ENCODE measurements around the gene EIF4G3.

EIF4G3 gene

DNA sequence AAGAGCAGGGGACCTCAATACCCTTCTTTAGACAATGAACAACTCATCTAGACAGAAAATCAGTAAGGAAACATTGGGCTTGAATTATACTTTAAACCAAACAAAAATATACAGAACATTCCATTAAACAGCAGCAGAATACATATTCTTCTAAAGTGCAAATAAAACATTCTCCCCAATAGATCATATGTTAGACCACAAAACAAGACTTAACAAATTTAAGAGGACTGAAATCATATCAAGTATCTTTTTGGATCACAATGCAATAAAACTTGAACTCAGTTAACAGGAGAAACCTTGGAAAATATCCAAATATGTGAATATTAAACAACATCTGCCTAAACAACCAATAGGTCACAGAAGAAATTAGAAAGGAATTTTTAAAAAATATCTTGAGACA lies 341.9 kb downstream of the EIF4G3 start:
- no peak overlapping the region for H3K9ac ChIP-seq (ENCODE audit: low read length)
- peaks cover 12% of the 10 kb centered on the region for H3K36me3 ChIP-seq (ENCODE audit: control insufficient read depth, insufficient read depth, low read length, severe bottlenecking)

DNA sequence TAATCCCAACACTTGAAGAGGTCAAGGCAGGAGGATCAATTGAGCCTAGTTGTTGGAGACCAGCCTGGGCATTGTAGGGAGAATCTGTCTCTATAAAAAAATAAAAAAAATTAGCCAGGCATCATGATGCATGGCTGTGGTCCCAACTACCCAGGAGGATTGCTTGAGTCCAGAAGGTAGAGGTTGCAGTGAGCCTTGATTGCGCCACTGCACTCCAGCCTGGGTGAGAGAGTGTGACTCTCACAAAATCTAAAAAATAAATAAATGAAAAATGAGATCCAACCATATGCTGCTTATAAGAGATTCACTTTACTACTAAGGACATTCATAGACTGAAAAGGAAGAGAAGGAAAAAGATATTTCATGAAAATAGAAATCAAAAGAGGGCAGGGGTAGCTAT lies 342.5 kb downstream of the EIF4G3 start:
- no peak overlapping the region for H3K9ac ChIP-seq (ENCODE audit: low read length)
- H3K27me3 ChIP-seq (replicated peaks; ENCODE audit: control insufficient read depth, insufficient read depth, low read length) = no peaks in the 10 kb centered on the region
- no peak overlapping the region for H3K4me3 ChIP-seq (ENCODE audit: low read length)
- no peak for DNase-seq (ENCODE audit: low read depth)
- peaks cover 15% of the 10 kb centered on the region for H3K4me1 ChIP-seq (ENCODE audit: control insufficient read depth, insufficient read depth, low read length)
- peaks cover 7% of the 10 kb centered on the region for H3K36me3 ChIP-seq (ENCODE audit: control insufficient read depth, insufficient read depth, low read length, severe bottlenecking)
- H3K9me3 ChIP-seq (ENCODE audit: control insufficient read depth, low read length) = no peaks in the 10 kb centered on the region

More for the DNA sequence above, 341.9 kb downstream of the EIF4G3 start:
- DNase-seq (ENCODE audit: low read depth) = peak; percentile 16
- no peaks in the 10 kb centered on the region for H3K27me3 ChIP-seq (replicated peaks; ENCODE audit: control insufficient read depth, insufficient read depth, low read length)
- no peak overlapping the region for H3K4me3 ChIP-seq (ENCODE audit: low read length)
- H3K4me1 ChIP-seq (ENCODE audit: control insufficient read depth, insufficient read depth, low read length) = peaks cover 11% of the 10 kb centered on the region
- no peaks in the 10 kb centered on the region for H3K9me3 ChIP-seq (ENCODE audit: control insufficient read depth, low read length)

DNA sequence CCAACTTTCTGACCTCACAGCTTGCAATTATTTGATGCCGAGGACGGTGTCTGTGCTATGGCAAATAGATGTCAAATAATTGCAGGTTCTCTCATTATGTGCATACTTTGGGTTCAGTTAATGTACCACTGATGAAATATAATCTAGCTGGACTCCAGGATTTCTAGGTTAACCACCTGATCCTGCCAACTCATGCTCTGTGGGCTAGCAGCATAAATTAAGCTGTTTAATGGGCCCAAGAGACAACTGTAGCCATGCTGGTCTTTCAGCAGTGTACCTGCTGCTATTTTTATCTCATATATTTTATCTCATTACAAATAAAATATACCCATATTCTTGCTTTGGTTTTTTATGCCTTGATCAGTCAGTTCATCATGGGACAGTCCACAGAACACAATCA lies 346.3 kb downstream of the EIF4G3 start:
- Histone ChIP-seq H3K27me3 (replicated peaks; ENCODE audit: control insufficient read depth, insufficient read depth, low read length) (no peaks in the 10 kb centered on the region), H3K9ac (ENCODE audit: low read length) (no peak overlapping the region), H3K4me1 (ENCODE audit: control insufficient read depth, insufficient read depth, low read length) (peaks cover 8% of the 10 kb centered on the region), H3K36me3 (ENCODE audit: control insufficient read depth, insufficient read depth, low read length, severe bottlenecking) (peaks cover 26% of the 10 kb centered on the region), H3K4me3 (ENCODE audit: low read length) (no peak overlapping the region), H3K9me3 (ENCODE audit: control insufficient read depth, low read length) (no peaks in the 10 kb centered on the region)
- DNase-seq (ENCODE audit: low read depth) = no peak

DNA sequence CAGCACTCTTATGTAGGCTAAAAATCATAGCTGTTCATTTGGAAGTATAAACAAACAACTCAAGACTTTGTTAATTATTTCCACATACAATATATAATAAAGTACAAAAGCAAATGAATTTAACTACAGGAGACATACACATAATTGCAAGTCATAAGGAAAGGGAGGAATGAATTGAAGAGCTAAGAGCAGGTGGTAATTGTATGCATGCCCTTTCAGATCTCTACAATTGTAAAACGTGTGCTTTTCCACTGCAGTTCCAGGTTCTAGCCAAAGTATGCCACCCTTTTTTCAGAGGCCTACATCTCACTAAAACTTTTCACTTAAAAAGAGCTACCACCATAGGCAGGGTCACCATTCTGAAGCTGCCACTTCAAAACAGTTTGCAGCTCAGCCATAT lies 346.8 kb downstream of the EIF4G3 start:
- Histone ChIP-seq H3K9me3 (ENCODE audit: control insufficient read depth, low read length) (no peaks in the 10 kb centered on the region), H3K36me3 (ENCODE audit: control insufficient read depth, insufficient read depth, low read length, severe bottlenecking) (peaks cover 30% of the 10 kb centered on the region), H3K4me1 (ENCODE audit: control insufficient read depth, insufficient read depth, low read length) (peaks cover 8% of the 10 kb centered on the region), H3K9ac (ENCODE audit: low read length) (no peak overlapping the region), H3K4me3 (ENCODE audit: low read length) (no peak overlapping the region), H3K27me3 (replicated peaks; ENCODE audit: control insufficient read depth, insufficient read depth, low read length) (no peaks in the 10 kb centered on the region)
- no peak for DNase-seq (ENCODE audit: low read depth)

GRCh38 chr1:20829531-20829930 lies 347.2 kb downstream of the EIF4G3 start:
- peaks cover 8% of the 10 kb centered on the region for H3K4me1 ChIP-seq (ENCODE audit: control insufficient read depth, insufficient read depth, low read length)
- DNase-seq (ENCODE audit: low read depth) = peak; percentile 9
- peaks cover 34% of the 10 kb centered on the region for H3K36me3 ChIP-seq (ENCODE audit: control insufficient read depth, insufficient read depth, low read length, severe bottlenecking)

DNA sequence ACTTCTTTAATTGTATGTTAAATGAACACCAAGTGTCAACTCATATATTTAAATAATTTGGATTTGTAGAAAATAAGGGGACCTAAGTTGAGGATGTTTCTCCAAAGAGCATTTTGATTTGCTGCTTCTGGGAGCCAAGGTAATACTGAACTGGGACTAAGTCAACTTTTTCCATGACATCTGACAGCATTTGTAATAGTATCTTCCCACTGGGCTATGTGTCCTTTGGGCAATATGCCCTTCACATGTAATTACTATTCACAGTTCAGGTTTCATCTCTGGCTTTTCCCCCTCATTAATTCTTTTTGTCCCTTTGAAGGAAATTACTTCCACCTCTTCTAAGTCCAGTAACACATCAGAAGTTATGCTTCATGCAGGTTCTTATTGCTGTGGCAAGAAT lies 352.9 kb downstream of the EIF4G3 start:
- DNase-seq (ENCODE audit: low read depth) = no peak
- Histone ChIP-seq H3K36me3 (ENCODE audit: control insufficient read depth, insufficient read depth, low read length, severe bottlenecking) (peaks cover 57% of the 10 kb centered on the region), H3K9ac (ENCODE audit: low read length) (no peak overlapping the region), H3K27me3 (replicated peaks; ENCODE audit: control insufficient read depth, insufficient read depth, low read length) (no peaks in the 10 kb centered on the region), H3K4me3 (ENCODE audit: low read length) (no peak overlapping the region), H3K4me1 (ENCODE audit: control insufficient read depth, insufficient read depth, low read length) (no peaks in the 10 kb centered on the region), H3K9me3 (ENCODE audit: control insufficient read depth, low read length) (no peaks in the 10 kb centered on the region)

More at GRCh38 chr1:20829531-20829930, 347.2 kb downstream of the EIF4G3 start:
- H3K4me3 ChIP-seq (ENCODE audit: low read length) = no peak overlapping the region
- no peaks in the 10 kb centered on the region for H3K9me3 ChIP-seq (ENCODE audit: control insufficient read depth, low read length)
- H3K27me3 ChIP-seq (replicated peaks; ENCODE audit: control insufficient read depth, insufficient read depth, low read length) = no peaks in the 10 kb centered on the region
- no peak overlapping the region for H3K9ac ChIP-seq (ENCODE audit: low read length)

DNA sequence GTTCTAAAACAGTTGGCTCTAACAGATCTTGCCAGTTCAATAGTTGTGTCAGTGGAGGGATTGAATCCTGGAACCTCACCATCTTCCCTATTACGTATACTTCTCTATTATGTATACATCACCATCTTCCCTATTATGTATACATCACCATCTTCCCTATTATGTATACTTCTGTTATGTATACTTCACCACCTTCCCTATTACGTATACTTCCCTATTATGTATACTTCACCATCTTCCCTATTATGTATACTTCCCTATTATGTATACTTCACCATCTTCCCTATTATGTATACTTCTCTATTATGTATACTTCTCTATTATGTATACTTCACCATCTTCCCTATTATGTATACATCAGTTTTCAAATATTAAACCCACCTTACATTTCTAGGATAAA lies 355.2 kb downstream of the EIF4G3 start:
- Histone ChIP-seq H3K4me3 (ENCODE audit: low read length) (no peak overlapping the region), H3K36me3 (ENCODE audit: control insufficient read depth, insufficient read depth, low read length, severe bottlenecking) (peaks cover 55% of the 10 kb centered on the region), H3K9me3 (ENCODE audit: control insufficient read depth, low read length) (no peaks in the 10 kb centered on the region), H3K4me1 (ENCODE audit: control insufficient read depth, insufficient read depth, low read length) (no peaks in the 10 kb centered on the region), H3K9ac (ENCODE audit: low read length) (no peak overlapping the region), H3K27me3 (replicated peaks; ENCODE audit: control insufficient read depth, insufficient read depth, low read length) (no peaks in the 10 kb centered on the region)
- no peak for DNase-seq (ENCODE audit: low read depth)

GRCh38 chr1:20819818-20820217 lies 356.9 kb downstream of the EIF4G3 start:
- Histone ChIP-seq H3K9me3 (ENCODE audit: control insufficient read depth, low read length) (no peaks in the 10 kb centered on the region), H3K4me1 (ENCODE audit: control insufficient read depth, insufficient read depth, low read length) (no peaks in the 10 kb centered on the region), H3K27me3 (replicated peaks; ENCODE audit: control insufficient read depth, insufficient read depth, low read length) (no peaks in the 10 kb centered on the region), H3K4me3 (ENCODE audit: low read length) (no peak overlapping the region), H3K9ac (ENCODE audit: low read length) (no peak overlapping the region), H3K36me3 (ENCODE audit: control insufficient read depth, insufficient read depth, low read length, severe bottlenecking) (peaks cover 45% of the 10 kb centered on the region)
- DNase-seq (ENCODE audit: low read depth) = no peak

GRCh38 chr1:20814534-20814871 lies 362.2 kb downstream of the EIF4G3 start:
- Histone ChIP-seq H3K27me3 (replicated peaks; ENCODE audit: control insufficient read depth, insufficient read depth, low read length) (no peaks in the 10 kb centered on the region), H3K36me3 (ENCODE audit: control insufficient read depth, insufficient read depth, low read length, severe bottlenecking) (peaks cover 43% of the 10 kb centered on the region), H3K4me1 (ENCODE audit: control insufficient read depth, insufficient read depth, low read length) (peaks cover 6% of the 10 kb centered on the region), H3K9me3 (ENCODE audit: control insufficient read depth, low read length) (no peaks in the 10 kb centered on the region), H3K9ac (ENCODE audit: low read length) (no peak overlapping the region), H3K4me3 (ENCODE audit: low read length) (no peak overlapping the region)
- no peak for DNase-seq (ENCODE audit: low read depth)

GRCh38 chr1:20811916-20812315 lies 364.8 kb downstream of the EIF4G3 start:
- H3K36me3 ChIP-seq (ENCODE audit: control insufficient read depth, insufficient read depth, low read length, severe bottlenecking) = peaks cover 41% of the 10 kb centered on the region

GRCh38 chr1:20793236-20793635 lies 383.5 kb downstream of the EIF4G3 start:
- H3K9me3 ChIP-seq (ENCODE audit: control insufficient read depth, low read length) = no peaks in the 10 kb centered on the region
- H3K9ac ChIP-seq (ENCODE audit: low read length) = no peak overlapping the region
- no peaks in the 10 kb centered on the region for H3K27me3 ChIP-seq (replicated peaks; ENCODE audit: control insufficient read depth, insufficient read depth, low read length)
- no peak for DNase-seq (ENCODE audit: low read depth)
- H3K4me3 ChIP-seq (ENCODE audit: low read length) = no peak overlapping the region
- H3K36me3 ChIP-seq (ENCODE audit: control insufficient read depth, insufficient read depth, low read length, severe bottlenecking) = no peaks in the 10 kb centered on the region
- H3K4me1 ChIP-seq (ENCODE audit: control insufficient read depth, insufficient read depth, low read length) = peaks cover 14% of the 10 kb centered on the region

More at GRCh38 chr1:20811916-20812315, 364.8 kb downstream of the EIF4G3 start:
- peaks cover 6% of the 10 kb centered on the region for H3K4me1 ChIP-seq (ENCODE audit: control insufficient read depth, insufficient read depth, low read length)
- no peaks in the 10 kb centered on the region for H3K27me3 ChIP-seq (replicated peaks; ENCODE audit: control insufficient read depth, insufficient read depth, low read length)
- no peak overlapping the region for H3K9ac ChIP-seq (ENCODE audit: low read length)
- no peaks in the 10 kb centered on the region for H3K9me3 ChIP-seq (ENCODE audit: control insufficient read depth, low read length)
- H3K4me3 ChIP-seq (ENCODE audit: low read length) = no peak overlapping the region
- DNase-seq (ENCODE audit: low read depth) = no peak

DNA sequence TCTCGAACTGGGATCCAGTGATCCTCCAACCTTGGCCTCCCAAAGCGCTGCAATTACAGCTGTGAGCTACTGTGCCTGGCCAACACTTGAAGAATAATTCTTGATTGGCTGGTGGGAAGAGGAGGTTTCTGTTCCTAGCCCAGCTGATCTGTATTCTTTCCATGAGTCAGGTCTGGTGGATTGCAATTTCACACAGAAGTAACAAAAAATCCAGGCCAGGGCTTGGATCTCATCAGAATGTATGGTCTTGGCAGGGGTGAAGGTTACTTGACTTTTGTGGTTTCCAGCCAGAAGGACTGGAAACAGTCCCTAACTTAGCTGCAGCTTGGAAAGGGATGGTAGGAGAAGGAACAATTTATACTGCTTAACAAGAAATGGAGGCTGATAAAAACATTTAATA lies 384.5 kb downstream of the EIF4G3 start:
- peaks cover 18% of the 10 kb centered on the region for H3K4me1 ChIP-seq (ENCODE audit: control insufficient read depth, insufficient read depth, low read length)
- peak; percentile 85 for DNase-seq (ENCODE audit: low read depth)
- no peaks in the 10 kb centered on the region for H3K36me3 ChIP-seq (ENCODE audit: control insufficient read depth, insufficient read depth, low read length, severe bottlenecking)
- no peak overlapping the region for H3K4me3 ChIP-seq (ENCODE audit: low read length)
- H3K9me3 ChIP-seq (ENCODE audit: control insufficient read depth, low read length) = no peaks in the 10 kb centered on the region
- no peak overlapping the region for H3K9ac ChIP-seq (ENCODE audit: low read length)
- no peaks in the 10 kb centered on the region for H3K27me3 ChIP-seq (replicated peaks; ENCODE audit: control insufficient read depth, insufficient read depth, low read length)
